ENCODE data around the gene MRPL40.
"Not testable (repeated sequence)": the region's sequence is repeated elsewhere in the genome, so short reads cannot be mapped to it uniquely, and the experiment has no call there.

Gene MRPL40

GRCh38 chr22:19438298-19438697, 6.0 kb downstream of the MRPL40 start:
- Mint-ChIP-seq H3K27me3 (ENCODE audit: low read depth, poor library complexity) (no peaks in the 10 kb centered on the region), H3K36me3 (ENCODE audit: low read depth) (peaks cover 51% of the 10 kb centered on the region), H3K27ac (no peak overlapping the region), H3K4me3 (no peak overlapping the region), H3K4me1 (peaks cover 23% of the 10 kb centered on the region), H3K9me3 (no peaks in the 10 kb centered on the region)
- no peak for DNase-seq
- TF ChIP-seq CTCF (IDR thresholded peaks at IDR 0.05) = no peak

DNA sequence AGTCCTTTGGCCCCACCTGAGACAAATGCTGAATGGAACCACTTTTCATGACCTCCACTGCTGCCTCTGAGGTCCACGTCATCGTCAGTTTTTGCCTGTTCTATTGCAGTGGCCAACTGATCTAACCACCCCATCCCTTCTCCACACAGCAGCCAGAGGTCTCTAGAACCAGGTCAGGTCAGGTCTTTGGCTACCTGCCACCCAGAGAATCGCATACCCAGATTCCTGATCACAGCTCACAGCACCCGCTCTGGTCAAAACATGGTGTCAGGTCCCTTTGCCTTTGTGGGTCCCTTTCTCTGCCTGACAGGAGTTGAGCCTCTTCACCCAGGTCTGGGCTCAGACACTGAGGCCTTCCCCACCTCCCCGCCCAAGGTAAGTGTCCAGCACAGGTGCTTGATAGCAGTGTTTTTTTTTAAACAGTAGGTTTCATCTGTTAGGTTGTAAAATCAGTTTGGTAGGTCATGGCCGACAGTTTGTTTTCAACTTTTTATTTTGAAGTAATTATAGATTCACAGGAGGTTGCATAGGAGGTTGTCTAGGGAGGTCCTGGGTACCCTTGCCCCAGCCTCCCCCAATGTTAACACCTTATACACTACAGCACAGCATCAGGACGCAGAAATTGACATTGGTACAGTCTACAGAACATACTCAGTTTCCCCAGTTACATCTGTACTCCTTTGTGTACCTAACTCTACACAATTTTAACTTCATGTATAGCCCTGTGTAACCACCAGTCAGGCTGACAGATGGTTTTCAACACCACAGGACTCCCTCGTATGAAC, 8.3 kb downstream of the MRPL40 start:
- no peaks in the 10 kb centered on the region for H3K9me3 Mint-ChIP-seq
- H3K36me3 Mint-ChIP-seq (ENCODE audit: low read depth) = peaks cover 48% of the 10 kb centered on the region
- no peak overlapping the region for H3K4me3 Mint-ChIP-seq
- peaks cover 16% of the 10 kb centered on the region for H3K4me1 Mint-ChIP-seq
- H3K27ac Mint-ChIP-seq = peak overlapping the region; percentile 84
- DNase-seq = no peak
- H3K27me3 Mint-ChIP-seq (ENCODE audit: low read depth, poor library complexity) = no peaks in the 10 kb centered on the region
- no peak for TF ChIP-seq CTCF (IDR thresholded peaks at IDR 0.05)

- Mint-ChIP-seq H3K27ac (no peak overlapping the region), H3K27me3 (ENCODE audit: low read depth, poor library complexity) (no peaks in the 10 kb centered on the region), H3K4me3 (no peak overlapping the region)
Measured at GRCh38 chr22:19442166-19442565, 9.8 kb downstream of the MRPL40 start.

GRCh38 chr22:19443544-19444211, 11.3 kb downstream of the MRPL40 start:
- no peak overlapping the region for H3K27ac Mint-ChIP-seq
- H3K4me3 Mint-ChIP-seq = no peak overlapping the region
- H3K27me3 Mint-ChIP-seq (ENCODE audit: low read depth, poor library complexity) = no peaks in the 10 kb centered on the region
- no peaks in the 10 kb centered on the region for H3K9me3 Mint-ChIP-seq
- TF ChIP-seq CTCF (IDR thresholded peaks at IDR 0.05) = no peak
- H3K4me1 Mint-ChIP-seq = peaks cover 26% of the 10 kb centered on the region
- DNase-seq = no peak
- peaks cover 46% of the 10 kb centered on the region for H3K36me3 Mint-ChIP-seq (ENCODE audit: low read depth)

More at GRCh38 chr22:19442166-19442565, 9.8 kb downstream of the MRPL40 start:
- H3K4me1 Mint-ChIP-seq = peaks cover 22% of the 10 kb centered on the region
- no peak for TF ChIP-seq CTCF (IDR thresholded peaks at IDR 0.05)
- DNase-seq = no peak
- no peaks in the 10 kb centered on the region for H3K9me3 Mint-ChIP-seq
- H3K36me3 Mint-ChIP-seq (ENCODE audit: low read depth) = peaks cover 52% of the 10 kb centered on the region

DNA sequence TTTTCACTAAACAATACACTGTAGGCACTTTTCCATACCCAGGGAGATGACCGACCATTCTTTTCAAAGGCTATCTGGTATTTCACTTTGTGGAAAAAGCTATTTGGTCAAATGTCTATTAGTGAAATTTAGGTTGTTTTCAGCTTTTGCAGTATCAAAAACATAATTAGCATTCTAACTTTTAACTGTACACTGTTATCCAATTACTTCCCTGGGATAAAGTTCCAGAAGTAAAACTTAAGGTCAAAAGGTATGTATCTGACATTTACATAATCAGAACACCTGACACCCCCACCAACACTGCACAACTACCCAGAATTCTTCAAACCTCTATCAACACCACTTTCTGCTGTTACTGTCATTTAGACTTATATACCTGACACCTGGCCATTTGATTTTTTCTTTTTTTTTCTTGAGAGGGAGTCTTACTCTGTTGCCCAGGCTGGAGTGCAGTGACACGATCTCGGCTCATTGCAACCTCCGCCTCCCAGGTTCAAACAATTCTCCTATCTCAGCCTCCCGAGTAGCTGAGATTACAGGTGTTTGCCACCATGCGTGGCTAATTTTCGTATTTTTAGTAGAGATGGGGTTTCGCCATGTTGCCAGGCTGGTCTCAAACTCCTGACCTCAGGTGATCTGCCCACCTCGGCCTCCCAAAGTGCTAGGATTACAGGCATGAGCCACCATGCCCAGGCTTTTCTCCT, 13.1 kb downstream of the MRPL40 start:
- H3K9me3 Mint-ChIP-seq; DNase-seq; H3K27me3 Mint-ChIP-seq (ENCODE audit: low read depth, poor library complexity); H3K27ac Mint-ChIP-seq: not testable (repeated sequence)
- Mint-ChIP-seq H3K4me3 (peak overlapping the region; percentile 60), H3K4me1 (peaks cover 28% of the 10 kb centered on the region), H3K36me3 (ENCODE audit: low read depth) (peaks cover 43% of the 10 kb centered on the region)

DNA sequence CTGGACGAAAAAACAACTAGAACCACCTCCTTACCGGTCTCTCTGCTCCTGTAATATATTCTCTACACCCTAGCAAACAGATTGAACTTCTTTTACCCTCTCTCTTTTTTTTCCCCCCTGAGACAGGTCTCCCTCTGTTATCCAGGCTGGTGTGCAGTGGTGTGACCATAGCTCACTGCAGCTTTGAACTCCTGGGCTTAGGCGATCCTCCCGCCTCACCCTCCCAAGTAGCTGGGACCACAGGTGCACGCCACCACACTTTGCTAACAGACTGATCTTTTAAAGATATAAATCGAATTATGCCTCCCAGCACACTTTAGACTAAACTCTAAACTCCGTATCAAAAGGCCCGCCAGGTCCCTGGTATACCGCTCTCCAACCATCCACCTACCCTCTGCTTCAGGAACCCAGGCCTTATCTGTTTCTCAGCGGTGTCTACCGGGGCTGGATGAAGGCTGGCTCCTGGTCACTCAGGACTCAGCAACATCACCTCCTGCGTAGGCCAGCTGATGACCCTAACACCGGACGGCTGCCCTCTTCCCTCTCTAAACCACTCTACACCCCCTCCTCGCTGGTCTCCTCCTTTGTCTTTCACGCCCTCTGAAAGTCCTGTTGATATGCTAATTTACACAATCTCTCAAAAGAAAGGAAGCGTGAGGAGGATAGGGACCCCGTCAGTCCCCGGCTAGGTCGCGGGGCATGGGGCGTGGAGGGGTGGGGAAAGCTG, 14.4 kb downstream of the MRPL40 start:
- no peak for DNase-seq
- Mint-ChIP-seq H3K4me1 (peaks cover 28% of the 10 kb centered on the region), H3K9me3 (no peaks in the 10 kb centered on the region), H3K27ac (no peak overlapping the region), H3K4me3 (peak overlapping the region; percentile 97), H3K27me3 (ENCODE audit: low read depth, poor library complexity) (no peaks in the 10 kb centered on the region), H3K36me3 (ENCODE audit: low read depth) (peaks cover 44% of the 10 kb centered on the region)
- no peak for TF ChIP-seq CTCF (IDR thresholded peaks at IDR 0.05)

Data from nephron progenitor cell (in vitro differentiated cells).